Measurements from ENCODE around the gene GIT1. TPM values are rescaled to one million over a fixed set of nuclear protein-coding genes. Genes with fewer than 3 reads are reported as not detected.

GIT1 gene
- total and polyA plus RNA-seq, 2 of the 13 experiments (the other 11 are each of a cell fraction or from before 2014, with no cell fraction given): 14.2 to 30.8 TPM

DNA sequence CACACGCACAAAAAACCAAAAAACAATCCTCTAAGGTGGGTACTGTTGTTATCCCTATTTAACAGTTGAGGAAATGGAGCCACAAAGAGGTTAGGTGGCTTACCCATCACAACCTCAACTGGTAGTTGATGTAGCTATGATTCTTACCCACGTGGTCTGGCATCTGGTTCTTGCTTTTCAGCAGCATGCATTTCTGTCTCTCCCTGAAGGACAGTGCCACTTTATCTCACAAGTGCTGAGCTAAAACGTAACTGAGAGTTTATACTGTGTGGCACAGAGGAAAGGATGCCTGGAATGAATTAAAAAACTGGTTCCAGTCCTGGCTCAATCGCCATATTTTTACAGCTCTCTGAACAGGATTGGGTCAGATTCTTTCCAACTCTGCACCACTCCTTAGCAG is 35.1 kb upstream of the GIT1 start:
- WGBS (ENCODE audit: low lambda C conversion rate): 82% methylated on average over 4 of the region's 4 CpGs
- FAIRE-seq: no peak
- ChIA-PET POLR2A (no interaction called here), CTCF (ENCODE audit: low intra/inter-chr PET ratio, low total read pairs) (no interaction called here)
- H3K4me2 ChIP-seq (ENCODE audit: low read depth, low read length): no peak overlapping the region
- in situ Hi-C loops (cut with HindIII; ENCODE audit: extremely low pct_ligation_motif_present, low pct_unique_long_range_greater_than_20kb): loop anchor here (10.0 kb wide), 1 partner anchor 150 kb away; no protein-coding TSS in a partner anchor
- intact Hi-C loops (cut with micrococcal nuclease; ENCODE audit: unreplicated experiment): loop anchor here (5.0 kb wide), 1 partner anchor 138 kb away; no protein-coding TSS in a partner anchor
- H3K36me3 ChIP-seq (replicated peaks in 1 of 2; ENCODE audit: control insufficient read depth in 1 of 2, insufficient read depth in 2 of 2, low read length in 2 of 2): no peaks in the 10 kb centered on the region; a peak in 1 of 5 replicates
- no peaks in the 10 kb centered on the region for H4K20me1 ChIP-seq (ENCODE audit: insufficient read depth, low read length)
- BruUV-seq (replicated peaks): no TSS peak
- H3K9me3 ChIP-seq (ENCODE audit: low read length): no peaks in the 10 kb centered on the region
- TF ChIP-seq, protein P1, sequence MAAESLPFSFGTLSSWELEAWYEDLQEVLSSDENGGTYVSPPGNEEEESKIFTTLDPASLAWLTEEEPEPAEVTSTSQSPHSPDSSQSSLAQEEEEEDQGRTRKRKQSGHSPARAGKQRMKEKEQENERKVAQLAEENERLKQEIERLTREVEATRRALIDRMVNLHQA (CRISPR knock-in tag; IDR thresholded peaks at IDR 0.05): no peak
- TF ChIP-seq NRL (CRISPR knock-in tag; IDR thresholded peaks at IDR 0.05; ENCODE audit: borderline replicate concordance) (no peak), RELA (CRISPR knock-in tag; IDR thresholded peaks at IDR 0.05) (no peak), ZBTB8A (CRISPR knock-in tag; IDR thresholded peaks at IDR 0.05; ENCODE audit: borderline replicate concordance, low read depth) (no peak), HNF4A (CRISPR knock-in tag; IDR thresholded peaks at IDR 0.05) (no peak), FOXO1 (CRISPR knock-in tag; IDR thresholded peaks at IDR 0.05) (no peak), SKI (IDR thresholded peaks at IDR 0.05; ENCODE audit: partially characterized antibody) (no peak), ZNF326 (CRISPR knock-in tag; IDR thresholded peaks at IDR 0.05; ENCODE audit: borderline replicate concordance) (no peak), ZNF543 (CRISPR knock-in tag; IDR thresholded peaks at IDR 0.05) (no peak), MBNL3 (CRISPR knock-in tag; conservative IDR thresholded peaks at IDR 0.05) (no peak), ZSCAN20 (CRISPR knock-in tag; IDR thresholded peaks at IDR 0.05; ENCODE audit: borderline replicate concordance) (no peak), ZNF691 (CRISPR knock-in tag; IDR thresholded peaks at IDR 0.05; ENCODE audit: borderline replicate concordance, low read depth) (no peak), MTA3 (CRISPR knock-in tag; IDR thresholded peaks at IDR 0.05) (no peak), REXO4 (CRISPR knock-in tag; IDR thresholded peaks at IDR 0.05; ENCODE audit: borderline replicate concordance) (no peak), ZNF788 (CRISPR knock-in tag; IDR thresholded peaks at IDR 0.05; ENCODE audit: borderline replicate concordance) (no peak), ZFP90 (CRISPR knock-in tag; IDR thresholded peaks at IDR 0.05; ENCODE audit: borderline replicate concordance) (no peak), CBX5 (CRISPR knock-in tag; IDR thresholded peaks at IDR 0.05; ENCODE audit: borderline replicate concordance) (no peak), FOXJ3 (CRISPR knock-in tag; IDR thresholded peaks at IDR 0.05; ENCODE audit: borderline replicate concordance) (no peak)
- TF ChIP-seq, protein P2, sequence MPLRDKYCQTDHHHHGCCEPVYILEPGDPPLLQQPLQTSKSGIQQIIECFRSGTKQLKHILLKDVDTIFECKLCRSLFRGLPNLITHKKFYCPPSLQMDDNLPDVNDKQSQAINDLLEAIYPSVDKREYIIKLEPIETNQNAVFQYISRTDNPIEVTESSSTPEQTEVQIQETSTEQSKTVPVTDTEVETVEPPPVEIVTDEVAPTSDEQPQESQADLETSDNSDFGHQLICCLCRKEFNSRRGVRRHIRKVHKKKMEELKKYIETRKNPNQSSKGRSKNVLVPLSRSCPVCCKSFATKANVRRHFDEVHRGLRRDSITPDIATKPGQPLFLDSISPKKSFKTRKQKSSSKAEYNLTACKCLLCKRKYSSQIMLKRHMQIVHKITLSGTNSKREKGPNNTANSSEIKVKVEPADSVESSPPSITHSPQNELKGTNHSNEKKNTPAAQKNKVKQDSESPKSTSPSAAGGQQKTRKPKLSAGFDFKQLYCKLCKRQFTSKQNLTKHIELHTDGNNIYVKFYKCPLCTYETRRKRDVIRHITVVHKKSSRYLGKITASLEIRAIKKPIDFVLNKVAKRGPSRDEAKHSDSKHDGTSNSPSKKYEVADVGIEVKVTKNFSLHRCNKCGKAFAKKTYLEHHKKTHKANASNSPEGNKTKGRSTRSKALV (CRISPR knock-in tag; IDR thresholded peaks at IDR 0.05): no peak
- TF ChIP-seq, protein P3, sequence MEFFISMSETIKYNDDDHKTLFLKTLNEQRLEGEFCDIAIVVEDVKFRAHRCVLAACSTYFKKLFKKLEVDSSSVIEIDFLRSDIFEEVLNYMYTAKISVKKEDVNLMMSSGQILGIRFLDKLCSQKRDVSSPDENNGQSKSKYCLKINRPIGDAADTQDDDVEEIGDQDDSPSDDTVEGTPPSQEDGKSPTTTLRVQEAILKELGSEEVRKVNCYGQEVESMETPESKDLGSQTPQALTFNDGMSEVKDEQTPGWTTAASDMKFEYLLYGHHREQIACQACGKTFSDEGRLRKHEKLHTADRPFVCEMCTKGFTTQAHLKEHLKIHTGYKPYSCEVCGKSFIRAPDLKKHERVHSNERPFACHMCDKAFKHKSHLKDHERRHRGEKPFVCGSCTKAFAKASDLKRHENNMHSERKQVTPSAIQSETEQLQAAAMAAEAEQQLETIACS (CRISPR knock-in tag; IDR thresholded peaks at IDR 0.05): no peak
- H3K4me3 ChIP-seq (replicated peaks in 1 of 3; ENCODE audit: insufficient read depth in 1 of 3, low read depth in 2 of 3, low read length in 3 of 3): no peak overlapping the region
- DNase-seq (ENCODE audit: low spot score): no peak
- no peaks in the 10 kb centered on the region for H3K79me2 ChIP-seq (ENCODE audit: insufficient read depth, low read length)
- peaks cover 36% of the 10 kb centered on the region for H3K4me1 ChIP-seq (ENCODE audit: insufficient read depth, low read length)
- no peak for ATAC-seq
- peaks cover 4 to 24% of the 10 kb centered on the region in 2 experiments; a peak in 3 of 5 replicates for H3K27me3 ChIP-seq (ENCODE audit: control insufficient read depth in 1 of 2, insufficient read depth in 2 of 2, low read length in 2 of 2)
- H2AFZ ChIP-seq (ENCODE audit: low read length): no peak overlapping the region
- H3K9ac ChIP-seq (ENCODE audit: insufficient read depth, low read depth, low read length): no peak overlapping the region
- no peak overlapping the region for H3K27ac ChIP-seq (ENCODE audit: extremely low read length, insufficient read depth, low read length)
